HG02571 (cell line): ENCODE data around the gene PSMD11.
"Not testable (repeated sequence)": the region's sequence is repeated elsewhere in the genome, so short reads cannot be mapped to it uniquely, and the experiment has no call there.

Experiments
- ATAC-seq: cut with Tn5 transposase; IDR thresholded peaks from one replicate; pipeline ENCODE4 v1.9.1; 2021; ENCODE audit warnings: mild to moderate bottlenecking, moderate library complexity; ENCODE audit not compliant: unreplicated experiment

PSMD11 gene

DNA sequence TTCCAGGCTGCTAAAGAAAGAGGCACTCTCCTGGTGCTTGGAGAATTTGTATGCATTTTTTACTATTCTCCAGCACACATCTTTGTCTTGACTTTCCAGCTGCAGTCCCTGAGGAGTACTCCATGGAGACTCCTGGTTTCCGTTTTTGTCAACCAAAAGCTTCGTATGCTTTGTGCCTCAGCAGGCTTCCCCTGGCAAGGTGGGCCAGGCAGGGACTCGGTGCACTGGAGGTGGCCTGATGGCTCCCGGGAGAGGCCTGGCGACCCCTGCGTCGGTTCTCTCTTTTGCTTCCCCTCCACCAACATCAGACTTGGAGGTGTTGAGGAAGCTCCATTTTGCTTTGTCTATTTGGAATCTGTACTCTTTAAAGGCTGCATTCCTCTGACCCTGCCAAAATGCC lies 66.2 kb downstream of the PSMD11 start:
- no peak for ATAC-seq

DNA sequence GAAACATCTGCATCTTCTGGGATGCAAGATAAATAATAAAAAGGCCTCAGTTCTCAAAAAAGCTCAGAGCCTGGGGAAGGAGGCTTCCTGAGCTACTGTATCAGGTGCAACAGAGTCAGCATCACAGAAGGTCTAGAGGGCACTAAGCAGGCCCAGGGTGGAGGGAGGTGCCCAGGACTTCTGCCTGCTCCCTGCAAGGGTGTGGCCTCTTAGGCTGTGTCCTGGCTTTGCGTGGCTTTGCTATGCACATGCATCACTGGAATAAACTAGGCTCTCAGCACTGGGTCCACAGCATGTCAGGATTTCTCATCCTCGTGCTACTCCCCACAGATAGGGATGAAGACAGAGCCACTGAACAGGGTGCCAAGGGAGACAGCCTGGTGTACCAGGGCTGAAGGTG lies 68.0 kb downstream of the PSMD11 start:
- ATAC-seq, result no peak

DNA sequence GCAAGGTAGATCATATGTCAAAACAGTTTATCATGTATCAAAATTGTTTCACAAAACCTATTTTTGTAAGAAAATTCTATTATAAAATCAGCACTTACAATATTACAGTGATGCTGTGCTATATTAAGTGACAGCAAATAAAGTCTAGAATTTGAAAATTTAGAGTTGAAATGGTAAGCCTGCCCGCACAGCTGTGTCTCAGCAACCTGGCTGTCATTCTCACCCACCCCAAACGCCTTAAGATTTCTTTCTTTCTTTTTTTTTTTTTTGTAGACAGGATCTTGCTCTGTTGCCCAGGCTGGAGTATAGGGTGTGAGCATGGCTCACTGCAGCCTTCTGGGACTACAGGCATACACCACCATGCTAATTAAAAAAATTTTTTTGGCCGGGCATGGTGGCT lies 69.3 kb downstream of the PSMD11 start:
- ATAC-seq, result no peak

DNA sequence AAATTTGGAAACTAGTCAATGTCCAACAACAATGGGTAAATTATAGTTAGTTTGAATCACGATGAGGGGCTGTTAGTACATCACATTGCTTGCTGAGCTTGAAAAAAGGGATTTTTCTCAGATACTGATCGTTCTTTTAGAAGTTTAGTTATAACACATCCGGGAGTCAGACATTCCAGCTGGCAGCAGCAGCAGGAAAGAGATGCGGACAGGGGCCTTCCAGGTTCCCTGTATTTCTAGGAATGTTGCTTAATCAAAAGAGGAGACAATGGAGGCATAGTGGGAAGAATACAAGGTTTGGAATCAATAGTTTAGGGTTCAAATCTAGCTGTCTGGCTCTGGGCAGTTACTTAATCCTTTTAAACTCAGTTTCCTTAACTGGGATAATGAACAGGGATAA lies 70.3 kb downstream of the PSMD11 start:
- no peak for ATAC-seq

DNA sequence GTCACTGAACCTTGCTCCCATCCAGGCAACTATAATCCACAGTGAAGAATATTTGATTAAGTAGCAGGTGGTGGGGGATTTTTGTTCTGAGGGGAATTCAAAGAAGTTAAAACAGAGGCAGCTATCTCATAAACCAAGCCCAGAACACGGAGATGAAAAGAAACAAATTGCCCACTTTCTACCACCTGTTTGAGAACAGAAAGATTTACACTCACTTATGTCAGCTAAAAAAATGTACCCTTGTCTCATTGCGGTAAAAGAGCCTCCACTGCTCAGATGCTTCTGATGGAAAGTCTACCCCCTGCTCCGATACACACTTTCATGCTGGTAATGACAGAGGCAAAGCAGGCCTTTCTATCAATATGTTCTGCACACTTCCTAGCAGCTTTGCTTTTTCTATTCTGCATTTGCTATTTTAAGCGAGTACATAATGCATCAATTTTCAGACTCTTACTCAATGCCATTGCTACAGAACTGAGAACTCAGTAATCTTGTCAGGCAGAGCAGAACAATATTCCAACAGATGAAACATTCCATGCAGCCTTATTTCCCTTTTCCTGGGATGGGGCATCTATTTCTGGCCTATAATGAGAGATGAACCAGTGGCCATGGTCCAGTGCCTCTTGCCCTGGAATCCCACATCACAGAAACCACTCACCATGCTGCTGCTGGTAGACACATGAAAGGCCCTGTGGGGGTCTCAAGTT lies 71.5 kb downstream of the PSMD11 start:
- ATAC-seq, result peak; percentile 29

DNA sequence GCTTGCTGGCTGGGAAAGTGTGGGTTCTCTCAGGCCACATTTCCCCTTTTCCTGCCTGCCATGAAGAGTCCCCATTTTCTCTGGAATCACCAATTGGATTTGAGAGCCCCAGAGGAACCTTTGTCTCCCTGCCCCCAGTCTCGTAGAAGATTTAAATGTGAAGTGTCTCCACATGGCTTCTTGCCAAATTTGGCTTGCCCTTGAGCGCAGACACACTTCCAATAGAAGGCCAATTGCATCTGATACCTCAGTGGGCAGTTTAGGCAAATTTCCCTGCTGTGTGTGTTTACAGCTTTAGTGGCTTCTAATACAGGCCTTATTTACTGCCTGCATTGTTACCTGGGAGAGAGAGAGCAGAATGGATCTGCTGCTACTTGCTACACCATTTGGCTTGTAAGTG lies 72.1 kb downstream of the PSMD11 start:
- no peak for ATAC-seq

DNA sequence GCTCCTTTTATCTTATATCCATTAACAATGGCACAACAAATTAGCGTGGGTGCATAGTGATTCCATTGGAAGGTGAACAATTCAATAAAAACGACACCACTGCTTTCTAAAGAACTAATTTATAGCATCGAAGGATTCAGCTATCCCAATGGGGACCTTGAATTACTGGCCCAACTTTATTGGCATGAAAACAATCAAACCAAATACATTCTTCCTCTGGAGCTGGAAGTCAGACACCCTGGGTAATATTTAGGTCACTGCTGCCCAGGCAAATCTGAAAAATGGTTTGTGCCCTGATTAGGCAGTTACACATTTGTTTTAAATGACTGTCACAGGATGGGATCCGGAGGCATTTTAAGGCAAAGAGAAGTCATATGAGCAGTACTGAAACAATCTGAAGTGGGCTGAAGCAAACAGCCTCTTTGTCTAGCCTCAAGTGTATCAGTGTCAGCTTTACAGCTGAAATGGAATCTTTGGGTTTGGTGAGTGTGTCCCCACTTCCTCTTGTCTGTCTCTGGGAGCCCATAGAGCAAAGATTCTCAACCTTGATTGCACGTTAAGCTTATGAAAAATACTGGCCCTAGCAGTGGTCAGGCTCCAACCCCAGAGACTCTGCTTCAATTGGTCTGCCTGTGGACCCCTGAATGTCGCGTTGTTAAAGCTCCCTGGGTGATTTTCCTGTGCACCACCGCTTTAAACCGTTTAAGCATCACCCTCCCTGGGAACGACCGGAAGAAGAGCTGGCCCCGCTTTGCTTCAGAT lies 72.8 kb downstream of the PSMD11 start:
- ATAC-seq, result no peak

DNA sequence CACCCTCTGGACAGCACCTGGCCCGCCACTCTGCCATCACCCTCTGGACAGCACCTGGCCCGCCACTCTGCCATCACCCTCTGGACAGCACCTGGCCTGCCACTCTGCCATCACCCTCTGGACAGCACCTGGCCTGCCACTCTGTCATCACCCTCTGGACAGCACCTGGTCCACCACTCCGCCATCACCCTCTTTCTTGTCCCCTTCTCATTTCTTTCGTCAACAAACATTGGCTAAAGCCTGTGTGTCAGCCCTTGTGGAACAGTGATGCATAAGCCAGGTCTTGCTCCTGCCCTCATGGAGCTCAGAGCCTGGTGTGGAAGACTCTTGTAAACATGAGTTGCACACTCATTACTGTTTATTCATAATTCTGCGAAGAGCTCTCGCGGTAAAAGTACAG lies 73.7 kb downstream of the PSMD11 start:
- no peak for ATAC-seq

DNA sequence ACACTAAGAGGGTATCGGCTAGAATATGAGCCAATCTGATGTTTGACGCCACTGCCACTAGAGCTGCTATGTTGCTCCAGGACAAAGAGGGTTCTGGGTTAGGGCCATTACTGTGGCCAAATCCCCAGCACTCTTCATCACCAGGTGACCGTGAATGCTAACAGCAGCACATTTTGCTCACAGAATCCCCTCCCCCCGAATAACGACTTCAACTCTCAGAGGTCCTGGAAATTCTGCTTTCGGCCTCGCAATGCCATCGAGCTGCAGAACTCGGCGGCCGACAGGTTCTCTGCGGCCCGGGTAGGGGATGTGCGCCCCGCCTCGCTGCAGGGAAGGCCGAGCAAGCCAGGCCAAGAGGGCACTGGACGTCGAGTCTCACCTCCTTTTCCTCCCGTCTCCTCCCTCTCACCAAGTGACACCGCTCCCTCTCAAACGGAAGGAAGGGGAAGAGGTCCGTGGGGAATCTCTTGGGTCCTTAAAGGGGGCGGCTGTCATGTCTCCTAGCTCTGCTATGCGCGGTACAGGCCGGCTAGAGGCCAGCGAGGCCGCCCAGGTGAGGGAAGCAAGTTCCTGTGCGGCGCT lies 74.4 kb downstream of the PSMD11 start:
- ATAC-seq, result no peak

DNA sequence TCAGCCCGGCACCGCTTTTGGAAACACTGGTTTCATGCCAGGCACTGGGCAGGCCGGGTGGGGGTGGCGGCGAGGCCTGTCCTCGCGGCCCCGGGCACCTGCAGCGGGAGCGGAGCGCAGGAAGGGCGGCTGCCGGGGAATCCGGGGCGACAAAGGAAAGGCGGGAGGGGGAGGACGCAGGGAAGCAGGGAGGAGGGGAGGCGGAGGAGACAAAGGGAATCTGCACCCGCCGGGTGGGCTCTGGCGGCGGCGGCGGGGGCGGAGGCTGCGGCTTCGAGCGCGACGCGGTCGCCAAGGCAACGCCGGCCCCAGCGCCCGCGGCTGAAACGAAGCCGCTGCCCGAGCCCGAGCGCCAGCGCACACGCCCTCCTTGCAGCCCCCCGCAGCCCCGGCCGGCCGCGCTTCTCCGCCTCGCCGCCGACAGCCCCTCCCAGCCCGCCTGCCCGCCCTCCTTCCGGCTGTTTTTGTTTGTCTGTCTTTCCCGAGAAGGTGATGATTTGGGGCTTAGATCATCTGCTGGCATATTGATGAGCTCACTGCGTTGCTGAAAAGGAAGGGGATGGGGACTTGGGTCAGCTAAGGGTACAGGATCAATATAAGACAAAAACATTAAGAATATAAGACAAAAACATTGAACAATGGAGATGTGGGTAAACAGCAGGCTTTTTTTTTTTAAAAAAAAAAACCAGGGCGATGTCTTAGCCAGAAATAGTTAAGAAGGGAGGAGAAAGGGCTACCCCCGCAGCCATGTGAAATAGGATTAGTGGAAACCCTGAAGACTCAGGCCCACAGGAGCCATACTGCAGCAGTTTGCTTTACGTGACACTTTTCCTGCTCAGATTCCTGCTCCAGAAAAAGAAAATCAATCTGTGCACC lies 75.2 kb downstream of the PSMD11 start:
- ATAC-seq, result no peak

DNA sequence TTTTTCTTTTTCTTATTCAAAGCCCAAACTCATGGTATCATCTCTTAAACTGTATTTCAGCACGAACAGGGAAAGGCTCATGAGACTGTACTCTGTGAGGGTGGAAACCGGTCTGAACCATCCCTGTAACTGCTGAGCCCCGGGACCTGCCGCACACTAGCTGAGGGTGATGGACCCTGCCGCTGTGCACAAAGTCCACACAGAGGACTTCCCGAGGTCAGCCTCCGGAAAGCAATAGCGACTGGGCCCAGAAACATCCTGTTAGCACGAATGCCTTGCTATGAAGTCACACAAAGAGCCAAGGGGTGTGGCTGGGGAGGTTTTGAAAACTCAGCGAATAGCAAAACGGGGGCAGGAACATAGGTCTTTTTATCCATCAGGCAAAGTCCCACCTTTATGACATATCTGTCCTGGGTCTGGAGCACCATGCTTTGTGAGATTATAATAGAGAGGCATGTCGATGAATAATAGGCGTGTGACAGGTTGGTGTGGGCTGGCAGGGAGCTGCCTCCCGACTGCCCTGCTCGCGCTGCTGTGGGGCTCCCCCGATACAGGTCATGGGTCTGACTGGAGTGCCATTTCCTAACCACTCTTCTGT lies 75.9 kb downstream of the PSMD11 start:
- no peak for ATAC-seq

DNA sequence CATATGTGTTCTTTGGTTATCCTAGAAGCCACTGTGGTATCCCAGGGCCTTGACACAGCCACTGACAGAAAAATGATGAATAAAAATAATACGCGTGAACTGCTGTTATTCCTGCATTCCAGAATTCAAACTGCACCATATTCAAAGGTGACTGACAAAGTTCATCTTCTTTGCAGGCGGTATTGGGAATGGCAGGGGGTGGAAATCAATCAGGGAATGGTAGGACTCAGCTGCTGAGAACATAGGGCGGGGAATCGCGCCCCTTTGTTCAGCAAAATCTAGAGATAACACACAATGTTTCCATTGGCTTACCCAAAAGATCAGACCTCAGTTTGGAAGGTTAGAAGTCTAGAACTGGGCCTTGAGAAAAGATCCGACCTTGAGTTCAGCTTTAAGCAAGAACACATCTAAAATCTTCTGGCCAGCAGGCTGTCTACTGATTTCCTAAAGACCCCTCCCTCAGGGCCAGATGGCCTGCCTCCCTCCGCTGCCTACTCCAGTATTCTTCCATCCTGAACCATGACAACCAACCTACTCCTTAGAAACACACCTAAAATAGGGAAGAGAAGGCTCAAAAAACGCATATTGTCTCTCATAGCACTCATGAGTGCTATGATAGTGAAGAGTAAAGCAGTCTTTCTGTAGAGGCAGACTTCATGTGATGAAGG lies 76.6 kb downstream of the PSMD11 start:
- no peak for ATAC-seq

DNA sequence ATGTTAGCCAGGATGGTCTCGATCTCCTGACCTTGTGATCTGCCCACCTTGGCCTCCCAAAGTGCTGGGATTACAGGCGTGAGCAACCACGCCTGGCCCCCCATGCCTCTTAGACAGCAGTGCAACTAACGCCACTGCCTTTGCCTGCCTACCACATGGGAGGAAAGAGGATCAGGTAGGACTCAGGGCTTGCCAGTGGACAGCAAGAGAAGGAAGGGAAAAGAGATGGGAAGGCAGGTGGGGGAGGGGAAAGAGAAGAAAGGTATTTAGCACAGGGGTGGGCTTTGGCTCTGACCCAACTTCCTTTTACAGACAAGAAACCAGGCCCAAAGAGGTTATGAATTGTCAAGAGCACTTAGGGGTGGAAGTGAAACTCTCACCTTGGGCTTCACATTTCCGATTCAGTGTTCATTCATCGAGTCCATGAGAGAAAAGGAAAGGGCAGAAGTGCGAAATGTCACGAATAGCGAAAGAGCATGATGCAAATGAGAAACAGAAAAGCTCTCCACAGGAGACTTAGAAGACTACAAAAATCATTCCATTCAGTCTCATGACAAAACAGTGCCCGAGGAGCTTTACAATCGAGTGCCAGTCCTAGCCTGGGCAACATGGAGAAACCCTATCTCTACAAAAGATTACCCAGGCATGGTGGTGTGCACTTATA lies 78.8 kb downstream of the PSMD11 start:
- ATAC-seq, result peak; percentile 58

DNA sequence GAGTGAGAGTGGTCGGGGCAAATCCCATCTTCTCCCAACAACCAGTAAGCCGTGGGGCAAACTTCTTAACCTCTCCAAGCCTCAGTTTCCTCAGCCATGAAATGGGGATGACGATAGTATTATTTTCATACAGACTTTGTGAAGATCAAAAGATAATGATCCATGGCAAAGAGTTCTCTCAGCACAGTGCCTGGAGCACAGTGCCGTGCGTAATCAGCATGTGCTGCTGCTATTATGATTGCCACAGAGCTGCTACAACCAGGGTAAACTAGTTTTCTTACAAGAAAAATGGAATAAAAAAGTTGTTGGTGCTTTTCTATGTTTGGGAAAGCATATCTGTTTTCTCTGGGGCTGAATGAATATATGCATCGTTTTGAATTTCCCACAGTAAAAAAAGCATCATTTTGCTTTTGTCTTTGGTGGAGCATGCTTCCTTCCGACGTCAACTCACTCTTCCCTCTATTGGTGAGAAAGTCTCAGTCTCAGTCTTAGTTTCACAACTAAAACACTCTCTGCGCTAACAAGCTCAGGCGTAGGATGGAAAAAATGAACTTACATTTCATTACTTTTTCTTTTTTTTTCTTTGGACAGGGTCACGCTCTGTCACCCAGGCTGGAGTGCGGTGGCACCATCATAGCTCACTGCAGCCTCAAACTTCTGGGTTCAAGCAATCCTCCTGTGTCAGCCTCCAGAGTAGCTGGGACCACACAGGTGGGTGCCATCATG lies 79.7 kb downstream of the PSMD11 start:
- ATAC-seq, result peak; percentile 48

DNA sequence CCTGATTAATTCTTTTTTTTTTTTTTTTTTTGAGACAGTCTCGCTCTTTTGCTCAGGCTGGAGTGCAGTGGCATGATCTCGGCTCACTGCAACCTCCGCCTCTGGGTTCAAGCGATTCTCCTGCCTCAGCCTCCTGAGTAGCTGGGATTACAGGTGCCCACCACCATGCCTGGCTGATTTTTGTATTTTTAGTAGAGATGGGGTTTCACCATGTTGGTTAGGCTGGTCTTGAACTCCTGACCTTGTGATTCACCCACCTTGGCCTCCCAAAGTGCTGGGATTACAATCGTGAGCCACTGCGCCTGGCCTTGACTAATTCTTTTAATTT lies 80.2 kb downstream of the PSMD11 start:
- ATAC-seq, result not testable (repeated sequence)

DNA sequence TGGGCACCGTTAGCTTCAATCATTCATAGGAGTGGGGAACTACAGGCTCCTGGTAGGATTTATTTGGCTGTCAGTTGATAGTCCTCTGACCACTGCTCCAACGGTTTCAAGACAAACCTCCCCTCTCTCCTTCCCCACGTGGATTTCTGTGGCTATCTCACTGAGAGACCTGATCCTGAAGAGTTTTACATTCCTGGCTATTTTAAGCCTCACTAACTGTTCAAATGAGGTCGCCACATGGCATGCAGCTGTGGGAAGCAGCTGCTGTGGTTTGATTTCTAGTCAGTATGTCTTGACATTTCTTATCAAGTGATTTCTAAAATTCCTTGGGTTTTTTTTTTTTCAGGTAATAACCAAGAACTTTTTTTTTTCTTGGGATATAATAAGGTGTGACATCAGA lies 80.8 kb downstream of the PSMD11 start:
- no peak for ATAC-seq

DNA sequence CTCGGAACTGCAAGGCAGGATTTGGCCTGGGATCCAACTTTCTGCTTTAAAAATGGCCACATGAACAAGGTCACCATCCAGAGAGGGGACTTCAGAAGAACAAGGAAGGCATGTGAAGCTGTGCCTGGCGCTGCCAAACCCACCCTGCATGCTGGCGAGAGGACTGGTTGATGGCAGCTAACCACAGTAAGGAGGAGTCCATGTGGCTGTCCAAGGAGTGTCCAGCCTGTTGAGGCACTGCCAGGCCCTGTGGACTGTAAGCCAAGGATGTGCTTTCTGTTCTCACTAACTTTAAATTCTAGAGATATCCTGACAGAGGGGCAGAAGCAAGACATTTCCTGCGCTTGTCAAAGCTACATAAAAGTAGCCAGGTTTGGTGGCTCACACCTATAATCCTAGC lies 82.8 kb downstream of the PSMD11 start:
- ATAC-seq, result no peak

DNA sequence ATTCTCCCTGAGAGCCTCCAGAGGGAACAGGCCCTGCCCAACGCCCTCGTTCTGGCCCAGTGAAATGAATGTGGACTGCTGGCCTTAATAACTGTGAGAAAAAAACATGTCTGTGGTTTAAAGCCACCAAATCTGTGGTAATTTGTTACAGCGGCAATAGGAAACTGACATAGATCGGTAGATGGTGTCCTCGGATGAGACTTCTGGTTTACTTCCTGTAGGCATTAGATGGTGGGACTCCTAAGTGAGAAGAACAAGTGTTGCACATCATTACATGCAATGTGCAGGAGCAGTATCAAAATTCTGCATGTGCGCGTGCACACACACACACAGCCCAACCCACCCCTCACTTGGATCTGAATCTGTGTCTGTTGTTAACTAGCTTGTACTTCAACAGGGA lies 84.5 kb downstream of the PSMD11 start:
- no peak for ATAC-seq

DNA sequence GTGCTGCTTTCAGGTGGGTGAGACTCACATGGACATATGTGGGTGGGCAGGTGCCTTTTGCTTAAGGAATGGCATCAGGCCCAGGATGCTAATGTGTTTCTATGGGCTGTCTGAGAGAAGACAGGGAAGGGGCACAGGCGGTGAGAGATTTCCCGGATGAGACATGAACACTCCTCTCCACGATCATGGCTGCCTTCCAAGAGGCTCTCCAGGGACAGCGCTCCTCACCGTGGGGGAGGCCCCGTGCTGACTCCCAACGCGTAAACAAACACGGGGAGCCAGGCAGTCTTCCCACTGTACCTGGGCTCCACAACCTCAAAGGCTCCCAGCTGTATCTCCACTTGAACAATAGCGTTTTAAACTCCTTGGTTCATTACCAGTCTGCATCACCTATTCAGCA lies 85.3 kb downstream of the PSMD11 start:
- no peak for ATAC-seq
